ENCODE measurements around the gene RGS14. TPM values are rescaled to one million over a fixed set of nuclear protein-coding genes. Genes with fewer than 3 reads are reported as not detected.

RGS14 gene
- total RNA-seq, 1 experiment from 2014 or later, result 9.4 TPM

GRCh38 chr5:177384134-177384533 is 26.4 kb downstream of the RGS14 start, which contains the start of gene SLC34A1:
Gene SLC34A1, plus strand, starts transcription at chr5:177384434. Its CDS starts 1,308 bp downstream, at chr5:177385742.
- Histone ChIP-seq H3K9ac (ENCODE audit: low read length) (no peak within 1 kb of the TSS), H3K27me3 (ENCODE audit: insufficient read depth, low read length) (no peaks in the 10 kb centered on the region), H2AFZ (ENCODE audit: low read depth, low read length, poor library complexity, severe bottlenecking) (no peak within 1 kb of the TSS), H3K36me3 (ENCODE audit: control insufficient read depth in 1 of 2, insufficient read depth in 2 of 2, low read length in 2 of 2) (no peaks in the 10 kb centered on the region), H3K27ac (ENCODE audit: low read depth, low read length) (no peak within 1 kb of the TSS), H3K79me2 (ENCODE audit: insufficient read depth, low read length) (no peaks in the 10 kb centered on the region), H3K4me2 (ENCODE audit: low read length) (no peak within 1 kb of the TSS), H3K4me3 (replicated peaks in 1 of 2; ENCODE audit: low read depth in 1 of 2, low read length in 2 of 2) (no peak within 1 kb of the TSS), H3K9me2 (ENCODE audit: insufficient read depth) (no peaks in the 10 kb centered on the region), H3K9me3 (ENCODE audit: control insufficient read depth in 1 of 2, insufficient read depth in 1 of 2, low read depth in 1 of 2, low read length in 2 of 2) (no peaks in the 10 kb centered on the region), H4K20me1 (ENCODE audit: insufficient read depth) (no peaks in the 10 kb centered on the region), H3K4me1 (ENCODE audit: control insufficient read depth in 1 of 2, insufficient read depth in 2 of 2, low read length in 2 of 2) (peaks cover 14 to 26% of the 10 kb centered on the region in 2 experiments)
- RAD21 ChIA-PET (ENCODE audit: low non-redundant PET in 1 of 2, low total read pairs in 2 of 2, uncharacterized antibody in 2 of 2, unreplicated experiment in 2 of 2), result no interaction called here
- CTCF ChIA-PET, result no interaction called here
- no peak for DNase-seq (ENCODE audit: low read depth, low spot score)
- POLR2A ChIA-PET, result no interaction called here
- no TSS peak for BruUV-seq (replicated peaks)
- intact Hi-C loops (cut with micrococcal nuclease), result no loop called here
- TF ChIP-seq ZBTB33 (IDR thresholded peaks at IDR 0.05; ENCODE audit: extremely low read depth, insufficient replicate concordance, low read length) (no peak), EGR1 (IDR thresholded peaks at IDR 0.05; ENCODE audit: low read depth) (no peak), ATF3 (IDR thresholded peaks at IDR 0.05) (no peak), ZNF274 (IDR thresholded peaks at IDR 0.05; ENCODE audit: low read depth, low read length) (no peak), REST (IDR thresholded peaks at IDR 0.05; ENCODE audit: low read depth) (no peak), FOSL1 (IDR thresholded peaks at IDR 0.05; ENCODE audit: low read depth) (no peak), JUND (IDR thresholded peaks at IDR 0.05) (no peak), ZFX (IDR thresholded peaks at IDR 0.05) (no peak), POLR2A (IDR thresholded peaks at IDR 0.05; ENCODE audit: borderline replicate concordance, extremely low read depth, insufficient read depth, insufficient read length) (no peak), CEBPB (IDR thresholded peaks at IDR 0.05; ENCODE audit: low read depth) (no peak), ELF1 (IDR thresholded peaks at IDR 0.05; ENCODE audit: borderline replicate concordance, low read depth) (no peak), MAX (IDR thresholded peaks at IDR 0.05) (no peak), POLR2AphosphoS5 (IDR thresholded peaks at IDR 0.05; ENCODE audit: low read depth, low read length) (no peak), RAD21 (IDR thresholded peaks at IDR 0.05; ENCODE audit: low read depth) (no peak), SRF (IDR thresholded peaks at IDR 0.05; ENCODE audit: low read depth) (no peak), SP1 (IDR thresholded peaks at IDR 0.05; ENCODE audit: low read depth) (no peak), CTCF (IDR thresholded peaks at IDR 0.05 in 2 of 3, conservative IDR thresholded peaks at IDR 0.05 in 1 of 3; ENCODE audit: borderline replicate concordance in 1 of 3, insufficient read depth in 1 of 3, low read depth in 2 of 3, low read length in 2 of 3) (no peak), EZH2phosphoT487 (IDR thresholded peaks at IDR 0.05; ENCODE audit: borderline replicate concordance) (no peak), YY1 (IDR thresholded peaks at IDR 0.05; ENCODE audit: extremely low read depth, insufficient replicate concordance, low read depth, low read length) (no peak)
- no peak for ATAC-seq

Data from HCT116 (cell line).